Measurements from ENCODE around the gene BLM.

DNA sequence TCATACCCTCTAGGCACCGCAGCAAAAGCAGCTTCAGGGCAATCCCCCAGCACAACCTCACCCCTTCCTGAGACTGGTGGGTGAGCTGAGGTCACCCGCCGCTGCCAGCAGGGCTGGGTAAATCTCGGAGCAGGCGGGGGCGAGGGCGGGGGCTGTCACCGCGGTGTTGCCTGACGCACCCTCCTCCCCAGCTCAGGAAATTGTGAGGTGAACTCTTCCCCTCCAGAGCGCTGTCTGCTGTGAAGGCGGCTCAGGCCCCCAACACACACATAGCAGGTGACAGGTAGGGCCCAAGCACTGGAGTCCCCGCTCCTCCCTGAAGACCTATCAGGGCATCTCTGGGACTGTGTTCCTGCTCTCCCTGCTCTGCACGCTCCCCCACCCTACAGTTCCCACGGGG lies 121.0 kb downstream of the BLM start:
- TF ChIP-seq POLR2AphosphoS5 (IDR thresholded peaks at IDR 0.05) = no peak
- TF ChIP-seq, protein P1, sequence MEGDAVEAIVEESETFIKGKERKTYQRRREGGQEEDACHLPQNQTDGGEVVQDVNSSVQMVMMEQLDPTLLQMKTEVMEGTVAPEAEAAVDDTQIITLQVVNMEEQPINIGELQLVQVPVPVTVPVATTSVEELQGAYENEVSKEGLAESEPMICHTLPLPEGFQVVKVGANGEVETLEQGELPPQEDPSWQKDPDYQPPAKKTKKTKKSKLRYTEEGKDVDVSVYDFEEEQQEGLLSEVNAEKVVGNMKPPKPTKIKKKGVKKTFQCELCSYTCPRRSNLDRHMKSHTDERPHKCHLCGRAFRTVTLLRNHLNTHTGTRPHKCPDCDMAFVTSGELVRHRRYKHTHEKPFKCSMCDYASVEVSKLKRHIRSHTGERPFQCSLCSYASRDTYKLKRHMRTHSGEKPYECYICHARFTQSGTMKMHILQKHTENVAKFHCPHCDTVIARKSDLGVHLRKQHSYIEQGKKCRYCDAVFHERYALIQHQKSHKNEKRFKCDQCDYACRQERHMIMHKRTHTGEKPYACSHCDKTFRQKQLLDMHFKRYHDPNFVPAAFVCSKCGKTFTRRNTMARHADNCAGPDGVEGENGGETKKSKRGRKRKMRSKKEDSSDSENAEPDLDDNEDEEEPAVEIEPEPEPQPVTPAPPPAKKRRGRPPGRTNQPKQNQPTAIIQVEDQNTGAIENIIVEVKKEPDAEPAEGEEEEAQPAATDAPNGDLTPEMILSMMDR (IDR thresholded peaks at IDR 0.05) = no peak
